HepG2 (cell line): ENCODE measurements around the gene LRRC8E. TPM values are rescaled to one million over a fixed set of nuclear protein-coding genes. Genes with fewer than 3 reads are reported as not detected.

Experiments used
- ATAC-seq: fragments of 200-7000 bp; cut with Tn5 transposase; 3 replicates; pipeline ENCODE4 v1.9.1; 2020; ENCODE audit warnings: mild to moderate bottlenecking, moderate library complexity
- BruUV-seq: library from RNA; stranded (reverse); fragments of 400-500 nt; replicated peaks from 2 replicates; lab custom pipeline; 2021; lab: Mats Ljungman, UMichigan
- CTCF ChIA-PET: fragments of 300-600 bp; formaldehyde crosslinking; extraction: SDS; loops from one replicate; lab custom pipeline; 2021; ENCODE audit warnings: low total read pairs, inconsistent platforms, low intra/inter-chr PET ratio; lab: Yijun Ruan, JAX
- POLR2A ChIA-PET: fragments of 350-600 bp; sonication (Branson Sonifier 250); formaldehyde crosslinking; loops from one replicate; lab custom pipeline; 2020; ENCODE audit warnings: antibody characterized with exemption, inconsistent platforms; lab: Yijun Ruan, JAX
- DNase-seq: peaks from one replicate; pipeline ENCODE4 v3.0.0-alpha.2; 2015; ENCODE audit warnings: low spot score
- FAIRE-seq: peaks from 3 replicates; lab custom pipeline; 2011; peaks lifted over from hg19 to GRCh38; lab: Jason Lieb, UNC
- H2AFZ ChIP-seq: one replicate; pipeline ENCODE4 v1.6.1; 2011; ENCODE audit warnings: low read length, inconsistent platforms
- H3K27ac ChIP-seq: fragments of 300-600 bp; 3 replicates; pipeline ENCODE4 v1.8.0; 2011; ENCODE audit warnings: mixed run types, mild to moderate bottlenecking, mixed read lengths, low read length, inconsistent platforms; ENCODE audit not compliant: insufficient read depth; ENCODE audit errors: extremely low read length
- H3K27me3 ChIP-seq, 2 experiments: fragments of 200-600 bp in 1 of 2; 2 replicates in 1 of 2; 3 replicates in 1 of 2; pipeline versions ENCODE4 v1.6.0 to v1.8.0; 2011; ENCODE audit warnings: low read length in 2 of 2, mild to moderate bottlenecking in 2 of 2, moderate library complexity in 2 of 2, inconsistent platforms in 1 of 2; ENCODE audit not compliant: insufficient read depth in 2 of 2, control insufficient read depth in 1 of 2
- H3K36me3 ChIP-seq, 2 experiments: fragments of 200-600 bp in 1 of 2; replicated peaks in 1 of 2; 2 replicates in 1 of 2; 3 replicates in 1 of 2; pipeline versions ENCODE4 v1.5.1 to v1.8.0; 2011; ENCODE audit warnings: low read length in 2 of 2, inconsistent platforms in 1 of 2; ENCODE audit not compliant: insufficient read depth in 2 of 2, control insufficient read depth in 1 of 2
- H3K4me1 ChIP-seq: 2 replicates; pipeline ENCODE4 v1.5.1; 2012; ENCODE audit warnings: low read length, inconsistent platforms; ENCODE audit not compliant: insufficient read depth
- H3K4me2 ChIP-seq: 2 replicates; pipeline ENCODE4 v1.6.0; 2011; ENCODE audit warnings: low read depth, low read length, inconsistent platforms
- H3K4me3 ChIP-seq, 3 experiments: fragments of 200-600 bp in 1 of 3; sonication (generic), shearing (Covaris generic) in 1 of 3; replicated peaks in 1 of 3; 2 replicates each; pipeline ENCODE4 v1.5.1; 2011 to 2016; ENCODE audit warnings: low read length in 3 of 3, inconsistent platforms in 2 of 3, low read depth in 2 of 3, mild to moderate bottlenecking in 2 of 3, control low read depth in 1 of 3, mixed read lengths in 1 of 3; ENCODE audit not compliant: insufficient read depth in 1 of 3
- H3K79me2 ChIP-seq: one replicate; pipeline ENCODE4 v1.6.1; 2011; ENCODE audit warnings: low read length, inconsistent platforms; ENCODE audit not compliant: insufficient read depth
- H3K9ac ChIP-seq: 2 replicates; pipeline ENCODE4 v1.6.0; 2011; ENCODE audit warnings: mild to moderate bottlenecking, low read depth, low read length, inconsistent platforms; ENCODE audit not compliant: insufficient read depth
- H3K9me3 ChIP-seq: 2 replicates; pipeline ENCODE4 v1.5.1; 2012; ENCODE audit warnings: mild to moderate bottlenecking, low read length
- H4K20me1 ChIP-seq: 2 replicates; pipeline ENCODE4 v1.6.0; 2011; ENCODE audit warnings: inconsistent platforms, mild to moderate bottlenecking, low read length, moderate library complexity; ENCODE audit not compliant: insufficient read depth
- AGO2 ChIP-seq: fragments of 200-400 bp; formaldehyde crosslinking; optimal IDR thresholded peaks from 2 replicates; pipeline ENCODE3; 2017; ENCODE audit warnings: mild to moderate bottlenecking, low read depth, low read length, moderate library complexity
- FOXJ3 ChIP-seq: sonication (generic); formaldehyde crosslinking; IDR thresholded peaks from 2 replicates; pipeline ENCODE4 v1.4.0; 2020; ENCODE audit warnings: missing genetic modification reagents, mild to moderate bottlenecking, borderline replicate concordance
- SIN3A ChIP-seq: IDR thresholded peaks from 2 replicates; pipeline ENCODE4 v1.6.1; 2011; ENCODE audit warnings: low read depth, mild to moderate bottlenecking, control low read depth, low read length, borderline replicate concordance
- ZNF878 ChIP-seq: sonication (generic); formaldehyde crosslinking; IDR thresholded peaks from 2 replicates; pipeline ENCODE4 v1.8.1; 2023; ENCODE audit warnings: mild to moderate bottlenecking, missing genetic modification reagents, moderate library complexity
- WGBS: methylation state at CpG from one replicate; pipeline ENCODE4 v1.1.6; 2017; ENCODE audit warnings: low lambda C conversion rate; 5-methylcytosine and 5-hydroxymethylcytosine counted together
- in situ Hi-C: cut with HindIII; loops from 2 replicates; pipeline ENCODE4 v1.10.0; 2017; ENCODE audit warnings: low pct_unique_long_range_greater_than_20kb; ENCODE audit not compliant: extremely low pct_ligation_motif_present
- intact Hi-C: fragments of 100-400 bp; cut with micrococcal nuclease; formaldehyde crosslinking; loops from one replicate; pipeline ENCODE4 v1.10.0; 2022; ENCODE audit not compliant: unreplicated experiment
- polyA plus RNA-seq, 8 experiments: library from polyadenylated mRNA; depleted of rRNA in 3 of 8; stranded (reverse) in 7 of 8; unstranded in 1 of 8; fragments of >200 nt; fragmentation: Illumina TruSeq in 4 of 8; extraction: Trizol in 4 of 8; gene quantifications; 2 replicates each; pipeline versions ENCODE4 v1.2.1 to v1.2.3, GENCODE V29; 2011 to 2016; ENCODE audit warnings: low read depth in 4 of 8, missing spikeins in 1 of 8, mixed read lengths in 1 of 8; ENCODE audit not compliant: insufficient read depth in 1 of 8
- total RNA-seq, 5 experiments: library from RNA; depleted of rRNA; stranded (reverse); fragments of >200 nt; fragmentation: Illumina TruSeq; extraction: Trizol; gene quantifications; 2 replicates each; pipeline ENCODE4 v1.2.3, GENCODE V29; 2016; ENCODE audit warnings: low read depth in 1 of 5
- TF ChIP-seq, protein P1 (sequence below): IDR thresholded peaks from 2 replicates; pipeline ENCODE4 v1.6.1; 2016; ENCODE audit warnings: missing biosample characterization, missing genetic modification reagents, low read depth

LRRC8E gene
- total and polyA plus RNA-seq, 2 of the 13 experiments (the other 11 are each of a cell fraction or from before 2014, with no cell fraction given) = 8.0 to 10.3 TPM

DNA sequence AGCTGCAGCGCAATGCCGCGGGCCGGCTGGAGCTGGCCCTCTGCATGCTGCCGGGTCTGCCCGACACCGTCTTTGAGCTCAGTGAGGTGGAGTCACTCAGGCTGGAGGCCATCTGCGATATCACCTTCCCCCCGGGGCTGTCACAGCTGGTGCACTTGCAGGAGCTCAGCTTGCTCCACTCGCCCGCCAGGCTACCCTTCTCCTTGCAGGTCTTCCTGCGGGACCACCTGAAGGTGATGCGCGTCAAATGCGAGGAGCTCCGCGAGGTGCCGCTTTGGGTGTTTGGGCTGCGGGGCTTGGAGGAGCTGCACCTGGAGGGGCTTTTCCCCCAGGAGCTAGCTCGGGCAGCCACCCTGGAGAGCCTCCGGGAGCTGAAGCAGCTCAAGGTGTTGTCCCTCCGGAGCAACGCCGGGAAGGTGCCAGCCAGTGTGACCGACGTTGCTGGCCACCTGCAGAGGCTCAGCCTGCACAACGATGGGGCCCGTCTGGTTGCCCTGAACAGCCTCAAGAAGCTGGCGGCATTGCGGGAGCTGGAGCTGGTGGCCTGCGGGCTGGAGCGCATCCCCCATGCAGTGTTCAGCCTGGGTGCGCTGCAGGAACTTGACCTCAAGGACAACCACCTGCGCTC is 11.6 kb downstream of the LRRC8E start:
- Histone ChIP-seq H3K4me3 (no peak overlapping the region), H3K27me3 (no peaks in the 10 kb centered on the region; a peak in 1 of 5 replicates), H2AFZ (no peak overlapping the region), H3K9me3 (no peaks in the 10 kb centered on the region), H3K9ac (no peak overlapping the region), H3K79me2 (peaks cover 14% of the 10 kb centered on the region), H3K4me1 (peaks cover 45% of the 10 kb centered on the region), H4K20me1 (0 out of 2 replicates have a peak, but pooled peaks cover 4% of the 10 kb centered on the region), H3K36me3 (peaks cover 9 to 15% of the 10 kb centered on the region in 2 experiments; a peak in 2 of 5 replicates), H3K4me2 (no peak overlapping the region), H3K27ac (no peak overlapping the region)
- FAIRE-seq (no peak), DNase-seq (no peak), ATAC-seq (no peak)
- TF ChIP-seq AGO2 = peak; percentile 29
- TF ChIP-seq, protein P1, sequence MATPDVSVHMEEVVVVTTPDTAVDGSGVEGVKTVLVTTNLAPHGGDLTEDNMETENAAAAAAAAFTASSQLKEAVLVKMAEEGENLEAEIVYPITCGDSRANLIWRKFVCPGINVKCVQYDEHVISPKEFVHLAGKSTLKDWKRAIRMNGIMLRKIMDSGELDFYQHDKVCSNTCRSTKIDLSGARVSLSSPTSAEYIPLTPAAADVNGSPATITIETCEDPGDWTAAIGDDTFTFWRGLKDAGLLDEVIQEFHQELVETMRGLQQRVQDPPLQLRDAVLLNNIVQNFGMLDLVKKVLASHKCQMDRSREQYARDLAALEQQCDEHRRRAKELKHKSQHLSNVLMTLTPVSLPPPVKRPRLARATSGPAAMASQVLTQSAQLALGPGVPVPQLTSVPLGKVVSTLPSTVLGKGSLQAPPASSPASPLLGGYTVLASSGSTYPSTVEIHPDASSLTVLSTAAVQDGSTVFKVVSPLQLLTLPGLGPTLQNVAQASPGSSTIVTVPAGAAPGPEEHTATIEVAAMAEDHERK (CRISPR knock-in tag) = no peak
- BruUV-seq = no TSS peak
- ChIA-PET CTCF (no interaction called here), POLR2A (interaction anchor here (4.7 to 4.9 kb wide), 3 partner anchors 11 to 31 kb away, joined by 52 to 83 read pairs (median 75); partner anchors contain the start of genes LRRC8E and SNAPC2)
- intact Hi-C loops (no loop called here), in situ Hi-C loops (no loop called here)
- 95% methylated on average over 24 of the region's 34 CpGs for WGBS

DNA sequence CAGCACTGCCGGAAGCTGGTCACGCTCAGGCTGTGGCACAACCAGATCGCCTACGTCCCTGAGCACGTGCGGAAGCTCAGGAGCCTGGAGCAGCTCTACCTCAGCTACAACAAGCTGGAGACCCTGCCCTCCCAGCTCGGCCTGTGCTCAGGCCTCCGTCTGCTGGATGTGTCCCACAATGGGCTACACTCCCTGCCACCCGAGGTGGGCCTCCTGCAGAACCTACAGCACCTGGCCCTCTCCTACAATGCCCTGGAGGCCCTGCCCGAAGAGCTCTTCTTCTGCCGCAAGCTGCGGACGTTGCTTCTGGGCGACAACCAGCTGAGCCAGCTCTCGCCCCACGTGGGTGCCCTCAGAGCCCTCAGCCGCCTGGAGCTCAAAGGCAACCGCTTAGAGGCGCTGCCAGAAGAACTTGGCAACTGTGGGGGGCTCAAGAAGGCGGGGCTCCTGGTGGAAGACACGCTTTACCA is 12.1 kb downstream of the LRRC8E start:
- DNase-seq (no peak), ATAC-seq (no peak), FAIRE-seq (no peak)
- no peak overlapping the region for H3K27ac ChIP-seq
- H3K4me3 ChIP-seq = no peak overlapping the region
- in situ Hi-C loops = no loop called here
- H4K20me1 ChIP-seq = peaks cover 9% of the 10 kb centered on the region; the same call in 1 of the 2 replicates
- no peak overlapping the region for H3K9ac ChIP-seq
- no peaks in the 10 kb centered on the region; a peak in 1 of 5 replicates for H3K27me3 ChIP-seq
- peaks cover 20% of the 10 kb centered on the region for H3K79me2 ChIP-seq
- ChIA-PET CTCF (no interaction called here), POLR2A (interaction anchor here (4.7 to 4.9 kb wide), 3 partner anchors 11 to 31 kb away, joined by 52 to 83 read pairs (median 75); partner anchors contain the start of genes LRRC8E and SNAPC2)
- no peak overlapping the region for H3K4me2 ChIP-seq
- H3K36me3 ChIP-seq = peaks cover 9 to 16% of the 10 kb centered on the region in 2 experiments; a peak in 2 of 5 replicates
- 94% methylated on average over 20 of the region's 21 CpGs for WGBS
- BruUV-seq = no TSS peak
- H3K9me3 ChIP-seq = no peaks in the 10 kb centered on the region
- H3K4me1 ChIP-seq = peaks cover 50% of the 10 kb centered on the region
- intact Hi-C loops = no loop called here
- TF ChIP-seq ZNF878 = no peak
- no peak for TF ChIP-seq SIN3A
- peak; percentile 7 for TF ChIP-seq AGO2
- no peak for TF ChIP-seq FOXJ3 (CRISPR knock-in tag)
- H2AFZ ChIP-seq = no peak overlapping the region
